Measurements from ENCODE around the gene OR5T1.

Gene OR5T1

DNA sequence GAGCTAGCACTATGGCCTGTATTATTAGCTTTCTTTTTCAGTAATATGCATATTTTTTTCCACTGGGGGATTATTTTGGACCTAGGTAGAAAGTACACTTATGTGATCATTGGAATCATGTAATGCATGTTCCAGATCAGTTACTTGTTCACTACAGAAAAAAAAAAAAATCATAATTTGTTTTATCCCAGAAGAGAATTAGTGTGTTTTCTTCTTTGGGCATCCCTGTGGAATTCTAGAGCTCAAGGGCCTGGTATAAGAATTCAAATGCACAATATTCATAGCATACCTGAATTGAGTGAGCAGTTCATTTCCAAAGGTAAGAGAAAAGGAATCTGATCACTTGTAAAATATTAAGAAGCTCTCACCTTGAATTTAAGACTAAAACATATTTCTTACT lies at the start of gene OR5T1:
Gene OR5T1, plus strand, starts transcription at position 301 of the 400 bp plus-strand sequence. CDS start 1,485 bp downstream, outside the sequence.
- DNase-seq (ENCODE audit: low read depth): no peak

DNA sequence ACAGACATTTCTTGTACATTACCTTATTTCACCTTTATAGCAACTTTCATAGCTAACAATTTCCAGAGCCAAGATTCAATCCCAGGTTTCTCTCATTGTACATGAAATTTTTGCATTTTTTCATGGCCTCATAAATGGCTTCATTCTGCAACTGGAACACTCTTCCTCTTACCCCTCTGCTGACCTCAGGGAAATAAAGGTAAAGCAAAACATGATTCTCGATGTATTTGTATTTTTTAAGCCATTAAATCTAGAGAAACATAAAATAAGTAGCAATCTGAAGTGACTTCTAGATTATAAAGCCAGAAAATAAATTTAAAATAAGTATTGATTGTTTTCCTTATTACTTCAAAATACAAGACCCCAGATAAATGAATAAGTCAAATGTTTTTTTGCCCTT lies 39.8 kb upstream of the OR5T1 start, which contains the start of gene OR5T2:
Gene OR5T2, minus strand, starts transcription at position 101 of the 400 bp plus-strand sequence. CDS start 1,193 bp downstream, outside the sequence.
- no peak for DNase-seq (ENCODE audit: low read depth)

GRCh38 chr11:56251954-56252353 lies 22.0 kb upstream of the OR5T1 start, which contains the start of gene OR5T3:
OR5T3 (plus strand) TSS chr11:56252254; CDS start chr11:56252254, 0 bp downstream.
- no peak for DNase-seq (ENCODE audit: low read depth)

DNA sequence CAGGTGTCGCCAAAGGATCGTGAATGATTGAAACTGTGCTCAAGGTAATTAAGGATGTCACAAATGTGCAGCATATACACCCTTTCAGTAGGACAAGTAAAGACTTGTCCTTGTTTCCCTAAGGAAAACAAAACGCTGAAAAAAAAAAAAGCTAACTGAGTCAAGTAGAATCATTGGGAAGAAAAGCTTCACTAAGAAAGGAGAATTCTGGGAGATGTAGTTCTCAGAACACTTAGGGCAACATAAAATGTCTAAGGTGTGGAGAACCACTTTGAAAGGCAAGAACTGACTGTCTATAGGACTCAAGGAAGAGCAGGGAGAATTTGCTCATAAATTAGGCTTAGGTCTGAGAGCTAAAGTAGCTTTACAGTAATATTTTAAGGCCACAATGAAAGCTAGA lies 2.9 kb upstream of the OR5T1 start:
- DNase-seq (ENCODE audit: low read depth): no peak

DNA sequence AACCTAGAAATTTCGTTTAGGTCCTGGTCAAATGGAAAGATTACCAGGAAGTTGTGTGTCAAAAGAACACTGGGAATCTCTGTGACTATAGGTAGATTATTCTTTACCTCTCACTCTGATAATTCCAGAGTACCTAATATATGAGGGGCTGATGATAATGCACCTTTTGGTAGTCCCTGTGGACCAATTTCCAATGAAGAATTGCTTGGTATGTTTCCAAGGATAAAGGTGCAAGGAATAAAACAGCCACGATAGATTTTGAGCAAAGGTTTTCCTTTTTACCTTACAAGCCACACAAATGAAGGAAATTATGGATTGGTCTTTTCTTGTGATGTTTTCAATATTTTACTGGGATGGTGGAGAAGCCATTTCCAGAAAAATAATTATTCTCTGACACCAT lies 18.2 kb downstream of the OR5T1 start, which contains the start of gene OR8H1:
Gene OR8H1, minus strand, starts transcription at position 101 of the 400 bp plus-strand sequence. CDS start 1,192 bp downstream, outside the sequence.
- no peak for DNase-seq (ENCODE audit: low read depth)

DNA sequence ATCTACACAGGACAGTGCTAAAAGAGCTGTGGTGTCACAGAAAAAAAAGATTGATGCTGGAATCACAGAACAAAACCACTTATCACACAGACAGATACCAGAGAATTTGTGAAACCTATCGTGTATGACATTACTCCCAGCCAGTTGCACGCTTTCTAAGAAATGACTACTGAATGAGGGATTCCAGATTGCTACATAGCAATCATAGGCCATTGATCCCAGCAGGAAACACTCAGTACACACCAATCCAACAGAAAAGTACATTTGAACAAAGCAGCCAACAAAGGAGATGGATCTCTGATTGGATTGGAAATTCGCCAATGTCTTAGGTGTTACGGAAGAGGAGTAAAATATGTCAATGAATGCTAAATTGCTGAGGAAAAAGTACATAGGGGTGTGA lies 22.9 kb downstream of the OR5T1 start:
- no peak for DNase-seq (ENCODE audit: low read depth)

GRCh38 chr11:56307836-56308235 lies 33.9 kb downstream of the OR5T1 start:
- DNase-seq (ENCODE audit: low read depth): no peak

DNA sequence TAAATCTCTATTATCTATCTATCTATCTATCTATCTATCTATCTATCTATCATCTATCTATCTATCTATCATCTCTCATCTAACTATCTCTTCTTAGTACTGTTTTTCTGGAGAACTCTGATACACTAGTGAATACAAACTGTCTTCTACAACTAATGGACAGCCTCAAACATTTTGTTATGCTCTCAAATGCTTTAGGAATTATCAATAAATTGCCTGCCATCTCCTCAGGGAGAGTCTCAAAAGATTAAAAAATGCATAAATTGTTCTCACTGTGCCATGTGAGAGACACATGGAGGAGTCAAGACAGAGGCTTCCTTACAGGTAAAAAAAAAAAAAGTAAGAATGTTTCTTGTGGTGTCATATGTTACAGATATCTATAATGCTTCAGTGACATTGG lies 40.9 kb downstream of the OR5T1 start, which contains the start of gene OR8K3:
Gene OR8K3, plus strand, starts transcription at position 301 of the 400 bp plus-strand sequence. CDS start 3,163 bp downstream, outside the sequence.
- no peak for DNase-seq (ENCODE audit: low read depth)
